Ishikawa (cell line): ENCODE data around the gene GBF1.

Source experiments
- CEBPB ChIP-seq: IDR thresholded peaks from 2 replicates; pipeline ENCODE4 v1.6.1; 2012
- CREB1 ChIP-seq: IDR thresholded peaks from 2 replicates; pipeline ENCODE4 v1.6.1; 2012; ENCODE audit warnings: low read depth
- EGR1 ChIP-seq: IDR thresholded peaks from 2 replicates; pipeline ENCODE4 v1.6.1; 2012
- EP300 ChIP-seq: IDR thresholded peaks from 2 replicates; pipeline ENCODE4 v1.6.1; 2012; ENCODE audit warnings: borderline replicate concordance
- FOXM1 ChIP-seq: IDR thresholded peaks from 2 replicates; pipeline ENCODE4 v1.6.1; 2012; ENCODE audit warnings: low read depth, borderline replicate concordance
- MAX ChIP-seq: IDR thresholded peaks from 2 replicates; pipeline ENCODE4 v1.6.1; 2012
- NFIC ChIP-seq: IDR thresholded peaks from 2 replicates; pipeline ENCODE4 v1.6.1; 2012
- RAD21 ChIP-seq: IDR thresholded peaks from 2 replicates; pipeline ENCODE4 v1.6.1; 2012; ENCODE audit warnings: low read depth
- REST ChIP-seq: IDR thresholded peaks from 2 replicates; pipeline ENCODE4 v1.6.1; 2012; ENCODE audit warnings: low read depth, mild to moderate bottlenecking
- TAF1 ChIP-seq: IDR thresholded peaks from 2 replicates; pipeline ENCODE4 v1.6.1; 2012; ENCODE audit warnings: low read depth, mild to moderate bottlenecking
- TCF12 ChIP-seq: IDR thresholded peaks from 2 replicates; pipeline ENCODE4 v1.6.1; 2012; ENCODE audit warnings: low read depth
- TEAD4 ChIP-seq: IDR thresholded peaks from 2 replicates; pipeline ENCODE4 v1.6.1; 2012
- USF1 ChIP-seq: IDR thresholded peaks from 2 replicates; pipeline ENCODE4 v1.6.1; 2012
- YY1 ChIP-seq: IDR thresholded peaks from 2 replicates; pipeline ENCODE4 v1.6.1; 2012; ENCODE audit warnings: low read depth
- ZBTB7A ChIP-seq: IDR thresholded peaks from 2 replicates; pipeline ENCODE4 v1.6.1; 2012; ENCODE audit warnings: low read depth

Gene GBF1

GRCh38 chr10:102245082-102245931 lies at the start of gene GBF1:
TSS of gene GBF1 (plus strand) at chr10:102245532. CDS start at chr10:102258939, 13,407 bp downstream.
- TF ChIP-seq EGR1: no peak; the same call in 1 of the 2 replicates
- peak; percentile 41; the same call in 1 of the 2 replicates for TF ChIP-seq MAX
- TF ChIP-seq FOXM1: no peak; the same call in 1 of the 2 replicates
- peak; percentile 91 for TF ChIP-seq TAF1
- TF ChIP-seq ZBTB7A: no peak; the same call in 1 of the 2 replicates
- TF ChIP-seq NFIC: peak; percentile 44; the same call in 1 of the 2 replicates
- TF ChIP-seq YY1: peak; percentile 94
- TF ChIP-seq EP300: no peak
- TF ChIP-seq RAD21: no peak
- TF ChIP-seq USF1: no peak
- peak; percentile 87 for TF ChIP-seq CREB1
- TF ChIP-seq TCF12: no peak
- no peak for TF ChIP-seq REST
- no peak for TF ChIP-seq CEBPB
- TF ChIP-seq TEAD4: 0 out of 2 replicates have a peak, but pooled peaks have one; percentile 26

- no peak for TF ChIP-seq NFIC
- no peak for TF ChIP-seq FOXM1
- no peak for TF ChIP-seq TCF12
- no peak for TF ChIP-seq CEBPB
- TF ChIP-seq RAD21: no peak
- TF ChIP-seq YY1: no peak
- TF ChIP-seq EP300: no peak
- TF ChIP-seq MAX: no peak
- no peak for TF ChIP-seq EGR1
- no peak for TF ChIP-seq CREB1
- no peak for TF ChIP-seq ZBTB7A
- no peak for TF ChIP-seq TEAD4
Observed at GRCh38 chr10:102196893-102197292, 48.4 kb upstream of the GBF1 start.

GRCh38 chr10:102198027-102198426 lies 47.3 kb upstream of the GBF1 start:
- TF ChIP-seq ZBTB7A: no peak
- TF ChIP-seq USF1: no peak
- no peak for TF ChIP-seq CEBPB

GRCh38 chr10:102200751-102201640 lies 44.3 kb upstream of the GBF1 start:
- no peak for TF ChIP-seq YY1
- no peak for TF ChIP-seq MAX
- no peak for TF ChIP-seq CEBPB
- TF ChIP-seq REST: no peak
- no peak for TF ChIP-seq ZBTB7A
- no peak for TF ChIP-seq EGR1
- TF ChIP-seq FOXM1: no peak
- no peak for TF ChIP-seq TAF1
- no peak for TF ChIP-seq EP300
- no peak for TF ChIP-seq RAD21
- TF ChIP-seq TEAD4: no peak
- no peak for TF ChIP-seq NFIC
- no peak for TF ChIP-seq TCF12
- TF ChIP-seq CREB1: no peak
- TF ChIP-seq USF1: no peak
